HK-2 (cell line): ENCODE data around the gene EXD3.

Experiments used
- DNase-seq: peaks from one replicate; pipeline ENCODE4 v3.0.0-alpha.2; 2018; ENCODE audit not compliant: unreplicated experiment

EXD3 gene

GRCh38 chr9:137432687-137433348 is 9.9 kb upstream of the EXD3 start:
- DNase-seq, result no peak

- DNase-seq, result no peak
Measured at GRCh38 chr9:137431416-137431931, 8.5 kb upstream of the EXD3 start.

- DNase-seq, result no peak
Measured at GRCh38 chr9:137430723-137431415, 7.9 kb upstream of the EXD3 start.

- no peak for DNase-seq
Measured at GRCh38 chr9:137429974-137430722, 7.2 kb upstream of the EXD3 start.

GRCh38 chr9:137429546-137429890 is 6.6 kb upstream of the EXD3 start:
- DNase-seq, result no peak

GRCh38 chr9:137428841-137429545 is 6.0 kb upstream of the EXD3 start:
- DNase-seq, result no peak

- DNase-seq, result no peak
Measured at GRCh38 chr9:137428311-137428630, 5.3 kb upstream of the EXD3 start.

- no peak for DNase-seq
Measured at GRCh38 chr9:137427454-137428310, 4.7 kb upstream of the EXD3 start.

- no peak for DNase-seq
Measured at GRCh38 chr9:137426018-137426681, 3.2 kb upstream of the EXD3 start.

- no peak for DNase-seq
Measured at GRCh38 chr9:137423514-137424291, 741 bp upstream of the EXD3 start.

GRCh38 chr9:137421838-137422603 is 941 bp downstream of the EXD3 start:
- DNase-seq, result no peak

GRCh38 chr9:137417161-137418021 is 5.6 kb downstream of the EXD3 start:
- DNase-seq, result no peak

GRCh38 chr9:137416563-137417151 is 6.3 kb downstream of the EXD3 start:
- no peak for DNase-seq

- DNase-seq, result no peak
Measured at GRCh38 chr9:137416006-137416562, 6.9 kb downstream of the EXD3 start.

- no peak for DNase-seq
Measured at GRCh38 chr9:137415451-137415850, 7.5 kb downstream of the EXD3 start.

GRCh38 chr9:137412431-137412830 is 10.5 kb downstream of the EXD3 start:
- peak; percentile 44 for DNase-seq

GRCh38 chr9:137411645-137412380 is 11.1 kb downstream of the EXD3 start:
- DNase-seq, result peak; percentile 94
